A549 treated with DMSO at 1 μM for 4 hours (cell line): ENCODE data around the gene MPV17. TPM values are rescaled to one million over a fixed set of nuclear protein-coding genes. Genes with fewer than 3 reads are reported as not detected.

ENCODE experiments used
- total RNA-seq: library from RNA; stranded (reverse); fragments of 200-300 nt; extraction: Qiagen RNA extraction; gene quantifications from 5 replicates; pipeline ENCODE4 v1.2.3, GENCODE V29; 2022; ENCODE audit warnings: low read depth

MPV17 gene, protein sequence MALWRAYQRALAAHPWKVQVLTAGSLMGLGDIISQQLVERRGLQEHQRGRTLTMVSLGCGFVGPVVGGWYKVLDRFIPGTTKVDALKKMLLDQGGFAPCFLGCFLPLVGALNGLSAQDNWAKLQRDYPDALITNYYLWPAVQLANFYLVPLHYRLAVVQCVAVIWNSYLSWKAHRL
- total RNA-seq = 81.3 to 103 TPM (median 91.7 TPM) in 5 replicates

DNA sequence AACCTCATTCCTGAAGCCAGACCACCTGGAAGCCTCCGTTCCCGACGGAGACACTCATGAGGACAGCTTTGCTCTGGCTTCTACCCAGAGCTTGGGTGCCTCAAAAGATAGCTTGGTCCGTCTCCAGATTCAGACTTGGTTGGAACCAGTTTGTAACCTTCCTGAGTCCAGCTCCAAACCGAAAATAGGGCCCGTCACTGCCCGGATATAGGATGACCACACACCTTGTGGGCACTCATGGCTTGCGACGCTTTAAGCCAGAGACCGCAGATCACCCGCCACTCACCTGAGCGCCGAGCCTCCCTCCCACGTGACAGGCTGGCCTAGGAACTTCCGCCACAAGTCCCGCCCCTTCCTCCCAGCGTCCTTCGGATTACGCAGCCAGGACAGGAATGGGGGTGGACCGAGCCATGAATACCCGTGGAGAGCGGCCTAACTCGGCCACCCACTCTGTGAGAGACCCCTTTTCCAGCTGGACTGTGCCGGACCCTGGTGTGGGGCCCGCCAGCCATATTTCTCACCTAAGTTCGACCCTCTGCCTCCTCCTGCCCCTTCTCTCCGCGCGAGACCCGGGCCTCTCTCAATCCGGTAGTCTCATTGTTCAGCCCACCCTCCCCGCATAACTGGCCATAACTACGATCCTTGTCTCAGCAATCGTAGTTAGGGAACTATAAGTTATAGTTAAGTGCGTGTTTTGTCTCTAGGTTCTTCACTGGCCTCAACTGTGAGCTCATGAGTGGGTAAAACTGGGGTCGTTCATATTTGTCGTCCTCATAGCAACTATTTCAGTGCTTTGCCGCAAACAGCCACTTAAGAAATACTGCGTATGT is at the start of gene MPV17:
TSS of gene MPV17 (minus strand) at position 332 of the 830 bp plus-strand sequence. CDS start 580 bp downstream, outside the sequence.

DNA sequence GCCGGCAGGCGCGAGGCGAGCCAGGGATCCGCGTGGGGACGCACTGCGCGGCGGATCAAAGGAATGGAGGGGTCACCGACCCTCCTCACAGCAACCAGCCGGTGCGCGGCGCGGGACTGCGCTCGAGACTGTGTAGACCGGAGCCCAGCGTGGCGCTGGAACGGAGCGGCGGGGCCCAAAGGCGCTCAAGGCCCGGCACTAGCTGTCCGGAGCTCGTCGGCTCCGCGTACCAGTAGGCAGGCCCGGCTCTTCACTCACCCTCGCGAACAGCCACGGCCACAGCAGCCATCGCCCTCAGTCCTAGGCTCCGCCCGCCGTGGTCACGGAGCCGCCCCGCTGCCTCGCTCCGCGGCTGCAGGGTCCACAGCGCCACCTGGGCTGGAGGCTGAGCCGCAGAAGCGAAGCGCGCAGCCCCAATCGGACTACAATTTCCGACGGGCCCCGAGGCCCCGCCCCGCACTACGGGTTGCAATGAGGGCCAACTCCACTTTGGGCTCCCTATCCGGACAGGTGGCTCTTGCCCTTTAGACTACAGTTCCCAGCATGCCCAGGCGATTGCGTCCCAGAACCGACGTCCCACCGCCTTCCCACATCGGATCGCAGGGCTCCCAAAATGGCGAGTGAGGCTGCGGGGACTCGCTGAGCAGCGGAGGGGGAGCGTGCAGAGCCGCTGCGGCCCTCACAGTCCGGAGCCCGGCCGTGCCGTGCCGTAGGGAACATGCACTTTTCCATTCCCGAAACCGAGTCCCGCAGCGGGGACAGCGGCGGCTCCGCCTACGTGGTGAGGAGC is 47.3 kb upstream of the MPV17 start, which contains the start of the genes EIF2B4 and SNX17:
TSS of gene EIF2B4 (minus strand) at position 313 of the 790 bp plus-strand sequence. CDS start at position 289, 24 bp downstream.
TSS of gene SNX17 (plus strand) at position 591 of the 790 bp plus-strand sequence. CDS start at position 719, 128 bp downstream.

DNA sequence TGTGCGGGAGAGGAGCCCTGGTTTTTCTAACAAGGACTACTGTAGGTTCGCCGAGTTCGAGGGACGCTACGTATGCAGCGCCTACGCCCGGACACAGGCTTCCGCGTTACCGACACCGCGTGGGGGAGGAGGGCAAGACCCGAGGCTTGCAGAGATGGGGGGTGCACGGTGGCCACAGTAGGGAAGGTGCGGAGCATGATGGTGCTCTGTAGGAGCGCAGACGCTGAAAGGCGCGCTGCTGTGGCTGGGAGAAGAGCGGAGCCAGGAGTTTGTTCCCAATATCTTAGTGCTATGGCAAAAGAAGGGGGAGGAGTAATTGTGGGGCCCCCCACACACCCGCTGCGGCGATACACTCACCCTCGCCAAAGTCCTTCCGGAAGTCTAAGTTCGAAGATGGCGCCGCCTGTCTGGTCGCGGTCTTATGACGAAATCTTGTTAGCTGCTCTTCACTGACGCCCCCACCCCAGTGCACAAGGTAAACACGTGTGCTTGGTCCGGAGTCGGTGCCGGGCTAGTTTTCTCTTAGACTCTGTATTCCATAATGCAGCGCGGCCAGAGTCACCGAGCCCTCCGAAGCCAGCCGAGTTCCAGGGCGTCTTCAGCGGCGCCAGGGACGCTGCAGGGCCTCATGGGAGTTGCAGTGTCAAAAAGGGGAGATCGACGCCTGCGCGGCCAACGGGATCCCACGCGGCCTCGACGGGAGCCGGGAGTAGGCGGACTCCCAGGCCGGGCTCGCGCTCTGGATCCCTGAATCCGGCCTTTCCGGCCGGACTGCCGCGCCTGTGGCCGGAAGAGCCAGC is 33.7 kb upstream of the MPV17 start, which contains the start of gene GTF3C2:
TSS of gene GTF3C2 (minus strand) at position 383 of the 800 bp plus-strand sequence. CDS start 13,210 bp downstream, outside the sequence.

DNA sequence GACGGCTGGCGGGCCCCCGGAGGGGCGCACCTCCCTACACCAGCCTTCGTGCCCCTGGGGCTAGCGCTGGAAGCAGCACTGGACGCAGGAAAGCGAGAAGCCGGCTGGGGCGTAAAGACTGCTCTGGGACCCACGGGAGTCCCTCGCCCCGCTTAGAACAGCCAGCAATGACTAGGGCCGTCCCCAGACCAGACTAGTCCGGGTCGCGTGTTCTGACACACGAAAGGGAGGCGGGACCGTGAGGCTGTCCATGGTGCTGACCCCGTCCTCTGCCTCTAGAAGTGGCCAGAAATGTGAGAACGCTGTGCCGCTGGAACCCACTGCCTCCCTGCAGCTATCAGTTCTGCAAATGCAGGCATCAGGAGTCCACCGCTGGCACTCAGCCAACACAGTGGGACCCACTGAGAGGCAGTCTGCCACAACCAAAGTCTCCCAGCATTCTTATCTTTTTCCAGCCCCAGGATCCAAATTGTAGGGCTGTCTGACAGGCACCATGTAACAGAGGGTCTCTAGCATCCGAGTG is 14.5 kb downstream of the MPV17 start, which contains the start of gene UCN:
TSS of gene UCN (minus strand) at position 87 of the 523 bp plus-strand sequence. CDS start 550 bp downstream, outside the sequence.

DNA sequence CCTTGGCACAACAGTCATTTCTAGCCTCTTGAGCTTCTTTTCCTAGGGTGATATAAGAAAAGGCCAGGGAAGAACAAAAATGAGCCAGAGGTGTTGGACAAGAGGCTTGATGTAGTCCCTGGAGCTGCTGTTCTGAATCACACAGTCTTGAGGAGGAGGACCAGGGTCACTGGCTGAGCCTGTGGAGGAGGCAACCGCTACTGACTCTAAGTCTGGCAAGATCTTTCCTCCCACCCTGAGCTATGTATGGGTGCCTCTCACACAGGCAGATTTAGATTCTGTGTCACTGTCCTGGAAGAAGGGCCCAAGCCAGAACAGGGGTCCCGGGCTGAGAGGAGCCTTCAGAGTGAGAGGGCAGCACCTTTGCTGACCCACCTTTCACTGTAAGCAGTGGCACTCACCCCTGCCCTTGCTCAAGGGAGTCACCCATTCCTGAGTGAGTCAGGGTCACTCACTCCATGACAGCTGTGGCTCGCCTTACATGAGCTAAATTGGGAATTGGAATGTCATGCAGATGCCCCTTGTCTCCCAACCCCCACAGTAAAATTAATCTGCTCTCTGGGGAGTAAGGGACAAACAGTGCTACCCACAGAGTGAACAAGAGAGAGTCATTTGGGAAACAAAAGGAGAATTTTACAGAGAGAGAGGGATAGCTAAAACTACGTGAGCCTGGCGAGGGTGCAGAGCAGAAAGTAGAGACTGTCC is 40.9 kb downstream of the MPV17 start, which contains the start of gene TRIM54:
TSS of gene TRIM54 (plus strand) at position 575 of the 705 bp plus-strand sequence. CDS start 303 bp downstream, outside the sequence.

DNA sequence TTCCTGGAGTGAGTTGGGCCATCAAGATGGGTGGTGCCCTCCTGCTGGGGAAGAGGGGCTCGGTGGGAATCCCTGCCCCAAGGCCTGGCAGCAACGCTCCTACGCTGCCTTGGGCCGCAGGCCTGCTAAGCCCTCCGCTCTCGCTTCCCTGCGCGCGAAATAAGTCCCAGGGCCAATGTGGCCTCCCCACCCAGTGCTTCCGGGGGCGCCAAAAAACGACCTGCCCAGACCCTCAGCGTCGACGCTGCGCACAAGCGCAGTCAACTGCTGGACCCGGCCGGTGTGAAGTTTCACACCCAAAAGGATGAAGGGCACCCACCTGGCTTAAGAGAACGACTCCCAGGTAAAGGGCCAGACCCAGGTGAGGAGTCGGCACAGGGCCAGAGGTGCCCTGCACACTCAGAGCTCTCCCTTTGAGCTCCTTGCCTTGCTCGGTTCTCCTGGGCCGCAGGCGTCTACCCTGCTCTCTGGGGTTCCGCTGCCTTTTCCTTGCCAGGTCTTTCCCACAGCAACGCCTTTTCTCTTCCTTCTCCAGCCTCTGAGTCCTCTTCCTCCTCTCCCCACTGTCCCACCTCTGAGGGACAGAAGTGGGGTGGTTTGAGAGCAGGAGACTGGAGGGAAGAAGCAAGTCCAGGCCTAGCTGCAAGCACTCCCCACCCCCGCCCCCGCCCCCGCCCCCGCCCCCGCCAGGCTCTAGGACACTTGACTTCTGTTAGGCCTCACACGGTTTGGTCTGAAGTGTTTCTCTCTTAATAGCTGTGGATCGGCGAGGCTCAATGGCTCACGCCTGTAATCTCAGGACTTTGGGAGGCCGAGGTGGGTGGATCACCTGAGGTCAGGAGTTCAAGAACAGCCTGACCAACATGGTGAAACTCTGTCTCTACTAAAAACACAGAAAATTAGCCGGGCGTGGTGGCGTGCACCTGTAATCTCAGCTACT is 47.4 kb downstream of the MPV17 start, which contains the start of gene DNAJC5G:
TSS of gene DNAJC5G (plus strand) at position 223 of the 940 bp plus-strand sequence. CDS start 1,296 bp downstream, outside the sequence.

DNA sequence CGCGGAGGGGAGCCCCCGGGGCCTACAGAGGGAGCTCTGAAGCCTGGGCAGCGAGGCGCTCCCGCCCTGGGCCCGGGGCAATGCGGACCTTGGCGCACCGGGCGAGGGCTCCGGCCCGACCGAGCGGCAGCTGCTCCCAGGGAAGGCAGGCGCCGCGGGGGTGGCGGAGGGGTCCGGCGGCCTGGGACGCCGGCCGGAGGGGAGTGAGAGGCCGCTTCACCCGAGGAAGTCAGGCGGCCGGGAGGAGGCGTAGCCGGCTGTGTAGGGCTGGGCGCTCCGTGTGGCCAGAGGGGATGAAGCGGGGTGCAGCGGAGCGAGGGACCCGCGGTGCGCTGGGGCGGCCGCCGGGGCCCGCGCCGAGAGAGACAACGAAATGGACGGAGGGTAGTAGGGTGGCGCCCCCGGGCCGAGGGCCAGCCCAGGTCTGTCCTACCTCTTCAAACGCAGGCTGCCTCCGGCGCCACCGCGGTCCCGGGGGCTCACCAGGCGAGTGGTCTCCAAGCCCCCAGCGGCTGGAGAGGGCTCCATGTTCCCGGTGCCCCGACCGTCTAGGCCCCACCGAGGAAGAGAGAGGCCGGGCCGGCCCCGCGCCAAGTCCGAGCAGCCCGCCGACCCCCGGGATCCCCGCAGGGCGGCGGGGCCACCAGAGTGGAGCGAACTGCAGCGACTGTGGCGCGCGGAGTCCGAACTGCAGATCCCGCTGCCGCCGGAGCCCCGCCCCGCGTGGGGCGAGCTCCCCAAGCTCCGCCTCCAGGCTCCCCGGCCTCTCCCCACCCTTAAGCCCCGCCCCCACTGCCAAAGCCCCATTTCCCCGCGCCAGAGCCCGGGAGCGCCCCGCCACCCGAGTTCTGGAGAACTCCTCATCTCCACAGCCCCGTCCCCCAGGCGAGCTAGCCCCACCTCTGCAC is 60.3 kb downstream of the MPV17 start, which contains the start of gene SLC30A3:
TSS of gene SLC30A3 (minus strand) at position 669 of the 908 bp plus-strand sequence. CDS start at position 528, 141 bp downstream.

Other genes with a start within 250 kb of the MPV17 start
- gene EMILIN1, start 244.5 kb downstream of the MPV17 start, total RNA-seq = 0.23 to 0.46 TPM (median 0.31 TPM) in 4 of 5 replicates, not detected in the other
- 7.3 to 10.5 TPM (median 8.9 TPM) in 5 replicates for gene KHK, start 236.3 kb downstream of the MPV17 start, total RNA-seq
- gene CGREF1, start 204.0 kb downstream of the MPV17 start, total RNA-seq = 7.0 to 8.3 TPM (median 7.9 TPM) in 5 replicates
- gene ABHD1, start 199.3 kb downstream of the MPV17 start, total RNA-seq = 1.1 to 2.3 TPM (median 1.6 TPM) in 5 replicates
- 46.9 to 72.9 TPM (median 65.1 TPM) in 5 replicates for gene PREB, start 188.5 kb downstream of the MPV17 start, total RNA-seq
- gene PRR30, start 183.7 kb downstream of the MPV17 start, total RNA-seq = not detected in 5 replicates
- gene TCF23, start 174.1 kb downstream of the MPV17 start, total RNA-seq = not detected in 5 replicates
- 209 to 221 TPM (median 218 TPM) in 5 replicates for gene ATRAID, start 111.1 kb downstream of the MPV17 start, total RNA-seq
- 69.7 to 82.2 TPM (median 72.3 TPM) in 5 replicates for gene SLC5A6, start 110.8 kb downstream of the MPV17 start, total RNA-seq
- 55.3 to 75.8 TPM (median 62.5 TPM) in 5 replicates for gene CAD, start 105.7 kb downstream of the MPV17 start, total RNA-seq
- 3.2 to 4.9 TPM (median 3.7 TPM) in 5 replicates for gene SLC30A3, start 60.0 kb downstream of the MPV17 start, total RNA-seq
- not detected in 5 replicates for gene DNAJC5G, start 47.7 kb downstream of the MPV17 start, total RNA-seq
- 0.33 to 0.73 TPM (median 0.46 TPM) in 5 replicates for gene TRIM54, start 40.7 kb downstream of the MPV17 start, total RNA-seq
- gene UCN, start 14.7 kb downstream of the MPV17 start, total RNA-seq = 0.55 to 2.6 TPM (median 1.8 TPM) in 5 replicates
- 62.4 to 67.5 TPM (median 64.5 TPM) in 5 replicates for gene GTF3C2, start 33.7 kb upstream of the MPV17 start, total RNA-seq
- 47.8 to 65.5 TPM (median 62.2 TPM) in 5 replicates for gene EIF2B4, start 47.2 kb upstream of the MPV17 start, total RNA-seq
- gene SNX17, start 47.5 kb upstream of the MPV17 start, total RNA-seq = 140 to 146 TPM (median 141 TPM) in 5 replicates
- gene ZNF513, start 57.6 kb upstream of the MPV17 start, total RNA-seq = 11.6 to 14.4 TPM (median 13.7 TPM) in 5 replicates
- gene PPM1G, start 86.5 kb upstream of the MPV17 start, total RNA-seq = 162 to 187 TPM (median 174 TPM) in 5 replicates
- 125 to 146 TPM (median 134 TPM) in 5 replicates for gene NRBP1, start 105.5 kb upstream of the MPV17 start, total RNA-seq
- gene KRTCAP3, start 119.3 kb upstream of the MPV17 start, total RNA-seq = 0.43 to 1.4 TPM (median 0.75 TPM) in 5 replicates
- 7.4 to 13.1 TPM (median 9.8 TPM) in 5 replicates for gene IFT172, start 166.6 kb upstream of the MPV17 start, total RNA-seq
- 3.3 to 5.0 TPM (median 4.2 TPM) in 5 replicates for gene FNDC4, start 172.1 kb upstream of the MPV17 start, total RNA-seq
- 0.13 to 0.62 TPM (median 0.27 TPM) in 5 replicates for gene GCKR, start 173.7 kb upstream of the MPV17 start, total RNA-seq